Lower leg skin (tissue), 4 donors: ENCODE data around the gene PAK4. TPM values are rescaled to one million over a fixed set of nuclear protein-coding genes. Genes with fewer than 3 reads are reported as not detected.

ENCODE experiments used
- DNase-seq, 2 donors: peaks; one replicate each; pipeline ENCODE4 v3.0.0-alpha.2; 2019; ENCODE audit warnings: low spot score in 2 of 2
- H3K4me3 ChIP-seq: fragments of 200-600 bp; sonication (generic); 2 replicates; pipeline ENCODE4 v1.5.1; 2017; ENCODE audit warnings: mild to moderate bottlenecking, low read depth; ENCODE audit not compliant: poor library complexity, severe bottlenecking
- CTCF ChIP-seq, 3 donors: fragments of 450-650 bp; IDR thresholded peaks; one replicate each; pipeline ENCODE4 v1.5.1; 2016; ENCODE audit warnings: antibody characterized with exemption in 3 of 3, mild to moderate bottlenecking in 3 of 3, moderate library complexity in 2 of 3
- POLR2A ChIP-seq, 2 donors: fragments of 450-650 bp; IDR thresholded peaks; one replicate each; pipeline ENCODE4 v1.6.1; 2016 to 2017; ENCODE audit warnings: antibody characterized with exemption in 2 of 2, mild to moderate bottlenecking in 1 of 2, moderate library complexity in 1 of 2
- WGBS, 2 donors: methylation state at CpG; one replicate each; pipeline ENCODE4 v1.1.5; 2018; 5-methylcytosine and 5-hydroxymethylcytosine counted together
- intact Hi-C: fragments of 100-400 bp; cut with DNase I; formaldehyde crosslinking; loops from one replicate; pipeline ENCODE4 v1.15.0; 2023; ENCODE audit warnings: low total_unique reads
- total RNA-seq, 4 donors: library from RNA; depleted of rRNA; stranded (reverse); fragments of >200 nt; gene quantifications; one replicate each; pipeline ENCODE4 v1.1.0, GENCODE V29; 2016

Gene PAK4
- total RNA-seq, 4 donors from 2014 or later = 30.9 to 65.7 (median 40.1) TPM

- DNase-seq = no peak
- no peak overlapping the region for H3K4me3 ChIP-seq
- TF ChIP-seq CTCF (IDR thresholded peaks at IDR 0.05) = no peak
- no peak for TF ChIP-seq POLR2A (IDR thresholded peaks at IDR 0.05)
- WGBS, 2 donors = 94 to 97% methylated on average over 7 of the region's 7 CpGs
- intact Hi-C loops = no loop called here
Measured at GRCh38 chr19:39165857-39166256, 40.3 kb downstream of the PAK4 start.

- WGBS, 2 donors = 33 to 47% methylated on average over 16 to 22 of the region's 24 CpGs
- intact Hi-C loops = no loop called here
- DNase-seq = peak; percentile 39 to 95
Measured at GRCh38 chr19:39166571-39167391, 41.2 kb downstream of the PAK4 start.

GRCh38 chr19:39167461-39168257, 42.1 kb downstream of the PAK4 start:
- DNase-seq = no peak
- no peak for TF ChIP-seq CTCF (IDR thresholded peaks at IDR 0.05)
- no peak for TF ChIP-seq POLR2A (IDR thresholded peaks at IDR 0.05)
- H3K4me3 ChIP-seq = no peak overlapping the region
- 58 to 68% methylated on average over 22 to 25 of the region's 25 CpGs for WGBS, 2 donors
- intact Hi-C loops = no loop called here

More at GRCh38 chr19:39166571-39167391, 41.2 kb downstream of the PAK4 start:
- TF ChIP-seq POLR2A (IDR thresholded peaks at IDR 0.05) (no peak), CTCF (IDR thresholded peaks at IDR 0.05) (no peak)
- H3K4me3 ChIP-seq = no peak overlapping the region

GRCh38 chr19:39168258-39169142, 42.9 kb downstream of the PAK4 start:
- H3K4me3 ChIP-seq = no peak overlapping the region
- WGBS, 2 donors = 86 to 92% methylated on average over 20 to 23 of the region's 23 CpGs
- intact Hi-C loops = no loop called here
- DNase-seq = no peak
- no peak for TF ChIP-seq POLR2A (IDR thresholded peaks at IDR 0.05)
- no peak for TF ChIP-seq CTCF (IDR thresholded peaks at IDR 0.05)

- WGBS, 2 donors = 92 to 94% methylated on average over 33 to 36 of the region's 36 CpGs
- TF ChIP-seq CTCF (IDR thresholded peaks at IDR 0.05) (no peak), POLR2A (IDR thresholded peaks at IDR 0.05) (no peak)
- intact Hi-C loops = no loop called here
- no peak for DNase-seq
- H3K4me3 ChIP-seq = no peak overlapping the region
Measured at GRCh38 chr19:39169143-39169810, 43.7 kb downstream of the PAK4 start.
